SK-N-SH (cell line): ENCODE data around the gene LDB2. TPM values are rescaled to one million over a fixed set of nuclear protein-coding genes. Genes with fewer than 3 reads are reported as not detected.
A peak's percentile ranks its signal among the peaks of the same experiment; 100 is the strongest.

Experiments
- CTCF ChIA-PET: fragments of 300-600, 350-600 bp; formaldehyde crosslinking; extraction: SDS; loops from one replicate; lab custom pipeline; 2021; lab: Yijun Ruan, JAX
- POLR2A ChIA-PET: fragments of 350-600 bp; sonication (Branson Sonifier 250); formaldehyde crosslinking; extraction: SDS; loops from one replicate; lab custom pipeline; 2020; ENCODE audit warnings: antibody characterized with exemption, inconsistent platforms; lab: Yijun Ruan, JAX
- DNase-seq: peaks from one replicate; pipeline ENCODE4 v3.0.0; 2012
- H2AFZ ChIP-seq: fragments of 200-600 bp; sonication (generic); 2 replicates; pipeline ENCODE4 v1.8.1; 2016; ENCODE audit warnings: antibody characterized with exemption, mild to moderate bottlenecking, low read depth
- H3F3A ChIP-seq: fragments of 200-600 bp; sonication (generic); replicated peaks from 2 replicates; pipeline ENCODE3; 2016; ENCODE audit warnings: antibody characterized with exemption, mild to moderate bottlenecking; ENCODE audit not compliant: insufficient read depth
- H3K27ac ChIP-seq, 2 experiments: fragments of 200-500 bp in 1 of 2; fragments of 200-600 bp in 1 of 2; sonication (Bioruptor generic) in 1 of 2; sonication (generic), shearing (Covaris generic) in 1 of 2; 2 replicates each; pipeline versions ENCODE4 v1.5.1 to v1.6.1; 2014 to 2016; ENCODE audit warnings: low read depth in 2 of 2, inconsistent platforms in 1 of 2, low read length in 1 of 2, mild to moderate bottlenecking in 1 of 2, mixed read lengths in 1 of 2
- H3K27me3 ChIP-seq: fragments of 200-600 bp; sonication (generic), shearing (Covaris generic); 2 replicates; pipeline ENCODE4 v1.6.1; 2016; ENCODE audit warnings: mixed run types; ENCODE audit not compliant: insufficient read depth
- H3K36me3 ChIP-seq, 2 experiments: fragments of 200-500 bp in 1 of 2; fragments of 200-600 bp in 1 of 2; sonication (Bioruptor generic) in 1 of 2; sonication (generic) in 1 of 2; replicated peaks in 1 of 2; 2 replicates each; pipeline versions ENCODE3 to v1.5.1; 2014 to 2016; ENCODE audit warnings: low read length in 1 of 2, mild to moderate bottlenecking in 1 of 2; ENCODE audit not compliant: insufficient read depth in 2 of 2, control insufficient read depth in 1 of 2
- H3K4me1 ChIP-seq, 2 experiments: fragments of 200-500 bp in 1 of 2; fragments of 200-600 bp in 1 of 2; sonication (Bioruptor generic) in 1 of 2; sonication (generic), shearing (Covaris generic) in 1 of 2; 2 replicates each; pipeline versions ENCODE4 v1.5.1 to v1.6.1; 2014 to 2016; ENCODE audit warnings: low read depth in 1 of 2, low read length in 1 of 2, mixed run types in 1 of 2; ENCODE audit not compliant: insufficient read depth in 2 of 2, control insufficient read depth in 1 of 2
- H3K4me2 ChIP-seq: fragments of 200-600 bp; sonication (generic), shearing (Covaris generic); 2 replicates; pipeline ENCODE4 v1.6.1; 2017; ENCODE audit warnings: mixed run types
- H3K4me3 ChIP-seq, 2 experiments: fragments of 200-500 bp in 1 of 2; fragments of 200-600 bp in 1 of 2; sonication (Bioruptor generic) in 1 of 2; sonication (generic), shearing (Covaris generic) in 1 of 2; 2 replicates each; pipeline versions ENCODE4 v1.5.1 to v1.8.1; 2014 to 2016; ENCODE audit warnings: low read depth in 2 of 2, inconsistent platforms in 1 of 2, low read length in 1 of 2, mild to moderate bottlenecking in 1 of 2, mixed read lengths in 1 of 2, moderate library complexity in 1 of 2
- H3K79me2 ChIP-seq: fragments of 200-600 bp; sonication (generic); 2 replicates; pipeline ENCODE4 v1.8.1; 2017; ENCODE audit warnings: mild to moderate bottlenecking; ENCODE audit not compliant: insufficient read depth
- H3K9ac ChIP-seq: fragments of 200-600 bp; sonication (generic); 2 replicates; pipeline ENCODE4 v1.6.1; 2017; ENCODE audit warnings: mixed run types
- H3K9me2 ChIP-seq: fragments of 200-600 bp; sonication (generic); 2 replicates; pipeline ENCODE4 v1.6.1; 2017; ENCODE audit warnings: mixed run types
- H3K9me3 ChIP-seq: fragments of 200-600 bp; sonication (generic); 2 replicates; pipeline ENCODE4 v1.6.1; 2017; ENCODE audit warnings: mixed run types, mild to moderate bottlenecking, moderate library complexity
- H4K20me1 ChIP-seq: fragments of 200-600 bp; sonication (generic); 2 replicates; pipeline ENCODE4 v1.6.1; 2017; ENCODE audit warnings: mild to moderate bottlenecking, mixed run types; ENCODE audit not compliant: insufficient read depth
- CHD2 ChIP-seq: fragments of 150-350 bp; IDR thresholded peaks from 2 replicates; pipeline ENCODE4 v1.6.1; 2018; ENCODE audit warnings: low read length; ENCODE audit not compliant: partially characterized antibody
- ELF1 ChIP-seq: IDR thresholded peaks from 2 replicates; pipeline ENCODE4 v1.4.0; 2012
- EP300 ChIP-seq, 2 experiments: IDR thresholded peaks; 2 replicates each; pipeline versions ENCODE4 v1.4.0 to v1.6.1; 2012; ENCODE audit warnings: borderline replicate concordance in 1 of 2, low read depth in 1 of 2, low read length in 1 of 2
- FOSL2 ChIP-seq: IDR thresholded peaks from 2 replicates; pipeline ENCODE4 v1.4.0; 2012; ENCODE audit warnings: low read depth, mild to moderate bottlenecking, moderate library complexity, borderline replicate concordance
- FOXM1 ChIP-seq: IDR thresholded peaks from 2 replicates; pipeline ENCODE4 v1.4.0; 2012; ENCODE audit warnings: low read depth, mild to moderate bottlenecking
- GATA2 ChIP-seq: sonication (generic); formaldehyde crosslinking; IDR thresholded peaks from 2 replicates; pipeline ENCODE4 v1.5.0; 2020; ENCODE audit warnings: mild to moderate bottlenecking, missing genetic modification reagents
- IRF3 ChIP-seq: fragments of 150-350 bp; IDR thresholded peaks from 2 replicates; pipeline ENCODE4 v1.6.1; 2016; ENCODE audit warnings: mild to moderate bottlenecking, low read depth, low read length
- JUND ChIP-seq: IDR thresholded peaks from 2 replicates; pipeline ENCODE4 v1.4.0; 2012
- MAX ChIP-seq: IDR thresholded peaks from 2 replicates; pipeline ENCODE4 v1.4.0; 2012; ENCODE audit warnings: low read depth
- NFIC ChIP-seq: IDR thresholded peaks from 2 replicates; pipeline ENCODE4 v1.4.0; 2012; ENCODE audit warnings: borderline replicate concordance
- PBX3 ChIP-seq: IDR thresholded peaks from 2 replicates; pipeline ENCODE4; 2012
- RAD21 ChIP-seq: IDR thresholded peaks from 2 replicates; pipeline ENCODE4 v1.6.1; 2012; ENCODE audit warnings: mild to moderate bottlenecking, low read length
- RCOR1 ChIP-seq: fragments of 150-350 bp; IDR thresholded peaks from 2 replicates; pipeline ENCODE4 v1.6.1; 2017; ENCODE audit warnings: antibody characterized with exemption, low read length
- SMC3 ChIP-seq: IDR thresholded peaks from 2 replicates; pipeline ENCODE4 v1.6.1; 2012; ENCODE audit warnings: low read depth, low read length, improper control_type of control experiment
- TCF12 ChIP-seq: IDR thresholded peaks from 2 replicates; pipeline ENCODE4 v1.4.0; 2012
- TEAD4 ChIP-seq: IDR thresholded peaks from 2 replicates; pipeline ENCODE4 v1.4.0; 2012; ENCODE audit warnings: mild to moderate bottlenecking, borderline replicate concordance; ENCODE audit not compliant: insufficient read depth
- USF1 ChIP-seq: IDR thresholded peaks from 2 replicates; pipeline ENCODE4 v1.4.0; 2012; ENCODE audit warnings: low read depth, borderline replicate concordance
- USF2 ChIP-seq: fragments of 150-350 bp; IDR thresholded peaks from 2 replicates; pipeline ENCODE4 v1.6.1; 2017; ENCODE audit warnings: antibody characterized with exemption, low read length, low read depth, borderline replicate concordance
- YY1 ChIP-seq: IDR thresholded peaks from 2 replicates; pipeline ENCODE4 v1.4.0; 2012; ENCODE audit warnings: low read depth, mild to moderate bottlenecking
- ZBTB33 ChIP-seq: IDR thresholded peaks from 2 replicates; pipeline ENCODE4 v1.4.0; 2012; ENCODE audit warnings: low read depth, borderline replicate concordance
- WGBS: methylation state at CpG from one replicate; pipeline ENCODE4 v1.1.6; 2017; ENCODE audit warnings: low lambda C conversion rate; 5-methylcytosine and 5-hydroxymethylcytosine counted together
- polyA plus RNA-seq, 3 experiments: library from polyadenylated mRNA; depleted of rRNA; stranded (reverse); fragments of >200 nt; gene quantifications; 2 replicates each; pipeline ENCODE4 v1.2.3, GENCODE V29; 2012

Gene LDB2
- polyA plus RNA-seq, 1 of the 3 experiments (the other 2 are of a cell fraction), result 11.0 TPM

- DNase-seq, result no peak
- peaks cover 0 to 41% of the 10 kb centered on the region in 2 experiments for H3K4me1 ChIP-seq
- peak; percentile 46 for TF ChIP-seq PBX3
- TF ChIP-seq EP300 (IDR thresholded peaks at IDR 0.05; ENCODE audit: borderline replicate concordance in 1 of 2, low read depth in 1 of 2, low read length in 1 of 2), result no peak
- TF ChIP-seq, all 33 proteins: peak for 1
- Histone ChIP-seq H4K20me1 (no peaks in the 10 kb centered on the region), H3K36me3 (peaks cover 0 to 3% of the 10 kb centered on the region in 2 experiments), H3K9me3 (no peaks in the 10 kb centered on the region), H2AFZ (0 out of 2 replicates have a peak overlapping the region, but pooled peaks have one; percentile 39), H3K79me2 (peaks cover 16% of the 10 kb centered on the region), H3K9ac (peak overlapping the region; percentile 23; the same call in 1 of the 2 replicates), H3K9me2 (no peaks in the 10 kb centered on the region), H3F3A (peaks cover 50% of the 10 kb centered on the region), H3K4me2 (no peak overlapping the region), H3K4me3 (no peak overlapping the region), H3K27ac (peak overlapping the region in 1 of 2 experiments; percentile 95; a peak in 2 of 4 replicates), H3K27me3 (no peaks in the 10 kb centered on the region)
- ChIA-PET POLR2A (no interaction called here), CTCF (interaction anchor here (1.5 kb wide), 1 partner anchor 53 kb away, joined by 4 read pairs; no protein-coding TSS in a partner anchor)
- 67% methylated on average over 11 of the region's 11 CpGs for WGBS
Observed at GRCh38 chr4:16862697-16863096, 35.7 kb downstream of the LDB2 start.

GRCh38 chr4:16860516-16860915 is 37.9 kb downstream of the LDB2 start:
- peak overlapping the region; percentile 37 for H3K4me2 ChIP-seq
- H2AFZ ChIP-seq, result no peak overlapping the region
- no peak for DNase-seq
- H3K36me3 ChIP-seq, result no peaks in the 10 kb centered on the region
- no peak overlapping the region for H3K4me3 ChIP-seq
- H3F3A ChIP-seq, result peaks cover 52% of the 10 kb centered on the region
- POLR2A ChIA-PET, result no interaction called here
- peak overlapping the region; percentile 33 for H3K9ac ChIP-seq
- H3K9me2 ChIP-seq, result no peaks in the 10 kb centered on the region
- no peaks in the 10 kb centered on the region for H3K9me3 ChIP-seq
- peak overlapping the region in 1 of 2 experiments; percentile 95; a peak in 2 of 4 replicates for H3K27ac ChIP-seq
- H3K4me1 ChIP-seq, result peaks cover 0 to 42% of the 10 kb centered on the region in 2 experiments; a peak in 2 of 4 replicates
- 0% methylated on average over 1 of the region's 1 CpG for WGBS
- CTCF ChIA-PET, result no interaction called here
- H3K79me2 ChIP-seq, result peaks cover 15% of the 10 kb centered on the region; the same call in 1 of the 2 replicates
- H4K20me1 ChIP-seq, result no peaks in the 10 kb centered on the region
- H3K27me3 ChIP-seq, result no peaks in the 10 kb centered on the region
- TF ChIP-seq NFIC (peak; percentile 93), USF1 (no peak), MAX (peak; percentile 45; the same call in 1 of the 2 replicates), EP300 (IDR thresholded peaks at IDR 0.05; ENCODE audit: borderline replicate concordance in 1 of 2, low read depth in 1 of 2, low read length in 1 of 2) (peak in 1 of 2 experiments; percentile 44; a peak in 1 of 4 replicates), SMC3 (no peak), TEAD4 (0 out of 2 replicates have a peak, but pooled peaks have one; percentile 20), ELF1 (no peak), JUND (peak; percentile 75), CHD2 (no peak), GATA2 (CRISPR knock-in tag) (no peak), PBX3 (peak; percentile 52), ZBTB33 (no peak), FOSL2 (peak; percentile 63; the same call in 1 of the 2 replicates), TCF12 (peak; percentile 66; the same call in 1 of the 2 replicates), USF2 (no peak), RCOR1 (no peak), IRF3 (no peak), FOXM1 (no peak), YY1 (no peak), RAD21 (no peak)
